GM12891 (cell line): ENCODE data around the gene GAST.

ENCODE experiments used
- POLR2A ChIP-seq: IDR thresholded peaks from 2 replicates; pipeline ENCODE4 v1.6.1; 2011; ENCODE audit warnings: low read depth, low read length, control low read depth
- POLR2AphosphoS5 ChIP-seq: IDR thresholded peaks from 2 replicates; pipeline ENCODE4 v1.6.1; 2011; ENCODE audit warnings: low read depth, low read length, control low read depth
- SPI1 ChIP-seq: IDR thresholded peaks from 2 replicates; pipeline ENCODE4 v1.6.1; 2011; ENCODE audit warnings: low read depth, low read length, control low read depth
- TAF1 ChIP-seq: IDR thresholded peaks from 2 replicates; pipeline ENCODE4 v1.6.1; 2011; ENCODE audit warnings: low read depth, low read length, control low read depth

DNA sequence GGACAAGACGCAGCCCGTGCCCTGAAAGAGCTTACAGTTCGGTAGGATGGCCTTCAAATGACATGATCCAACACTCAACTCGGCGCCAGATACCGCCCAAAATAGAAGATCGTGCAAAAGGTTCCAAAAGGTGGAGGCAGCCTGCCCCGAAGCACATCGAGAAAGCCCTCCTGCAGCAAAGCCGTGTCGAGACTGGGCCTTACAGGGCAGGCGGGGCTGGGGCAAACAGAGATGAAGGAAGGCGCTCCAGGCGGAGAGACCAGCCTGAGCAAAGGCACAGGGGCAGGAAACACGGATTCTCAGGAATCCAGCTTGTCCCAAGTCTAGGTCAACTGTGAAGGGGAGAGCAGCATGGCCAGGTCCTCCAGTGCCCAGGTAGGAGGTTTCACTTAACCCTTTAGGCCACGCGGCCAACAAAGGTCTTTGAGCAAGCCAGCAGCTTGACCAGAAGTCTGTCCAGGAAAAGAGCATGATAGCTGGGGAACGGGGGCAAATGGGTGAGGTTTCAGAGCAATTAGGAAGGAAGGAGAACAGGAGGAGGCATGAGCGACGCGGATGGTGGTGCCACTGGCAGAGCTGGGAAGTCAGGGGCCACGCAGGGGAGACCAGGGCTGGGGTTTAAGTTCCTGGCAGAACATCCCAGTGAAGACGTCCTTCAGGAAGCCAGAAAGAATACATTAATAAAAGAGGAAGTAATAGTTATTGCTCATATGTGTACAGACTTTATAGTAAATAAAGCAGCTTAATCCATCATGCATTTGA lies 44.7 kb upstream of the GAST start:
- TF ChIP-seq POLR2A (no peak), POLR2AphosphoS5 (no peak), SPI1 (no peak), TAF1 (no peak)
